Duodenal mucosa (tissue), 2 donors: Measurements from ENCODE around the gene PADI4.

ENCODE experiments used
- H3K27ac ChIP-seq: one replicate; pipeline ENCODE4 v1.7.0; 2013; ENCODE audit warnings: low read depth, low read length
- H3K27me3 ChIP-seq, 2 donors: one replicate each; pipeline ENCODE4 v1.7.0; 2013; ENCODE audit warnings: low read length in 2 of 2, control low read depth in 1 of 2; ENCODE audit not compliant: insufficient read depth in 2 of 2, control insufficient read depth in 1 of 2
- H3K36me3 ChIP-seq, 2 donors: one replicate each; pipeline ENCODE4 v1.7.0; 2013; ENCODE audit warnings: low read length in 2 of 2, control low read depth in 1 of 2; ENCODE audit not compliant: insufficient read depth in 2 of 2, control insufficient read depth in 1 of 2
- H3K4me1 ChIP-seq, 2 donors: one replicate each; pipeline ENCODE4 v1.7.0; 2013; ENCODE audit warnings: low read length in 2 of 2, control low read depth in 1 of 2; ENCODE audit not compliant: insufficient read depth in 2 of 2, control insufficient read depth in 1 of 2
- H3K4me3 ChIP-seq, 2 donors: one replicate each; pipeline ENCODE4 v1.7.0; 2013; ENCODE audit warnings: low read length in 2 of 2, low read depth in 1 of 2
- H3K9ac ChIP-seq, 2 donors: one replicate each; pipeline ENCODE4 v1.7.0; 2013; ENCODE audit warnings: low read length in 2 of 2, low read depth in 1 of 2
- H3K9me3 ChIP-seq, 2 donors: one replicate each; pipeline ENCODE4 v1.7.0; 2013; ENCODE audit warnings: low read length in 2 of 2, control low read depth in 1 of 2; ENCODE audit not compliant: control insufficient read depth in 1 of 2

The PADI4 gene

DNA sequence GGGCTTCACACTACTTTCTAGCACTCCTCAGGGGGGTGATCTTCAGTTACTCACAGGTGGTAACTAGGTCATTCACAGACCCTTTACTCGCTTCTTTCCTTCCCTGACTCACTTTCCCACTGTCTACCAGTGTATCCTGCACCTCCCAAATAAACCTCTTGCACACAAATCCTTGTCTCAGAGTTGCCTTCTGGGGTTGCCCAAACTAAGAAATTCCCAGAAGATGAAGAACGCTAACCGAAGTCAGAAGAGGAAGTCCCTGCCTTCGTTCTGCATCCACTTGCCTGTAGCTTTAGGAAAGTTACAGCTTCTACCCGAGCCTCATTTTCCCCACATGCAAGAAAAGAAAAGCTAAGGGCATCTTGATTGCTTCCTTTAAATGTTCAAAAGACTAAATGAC is 11.9 kb upstream of the PADI4 start:
- no peaks in the 10 kb centered on the region for H3K36me3 ChIP-seq
- H3K9ac ChIP-seq, result no peak overlapping the region
- H3K27me3 ChIP-seq, result peaks cover 3 to 9% of the 10 kb centered on the region in 2 donors
- peaks cover 0 to 2% of the 10 kb centered on the region in 2 donors for H3K9me3 ChIP-seq
- H3K4me1 ChIP-seq, result no peaks in the 10 kb centered on the region
- no peak overlapping the region for H3K4me3 ChIP-seq
- H3K27ac ChIP-seq, result no peak overlapping the region

DNA sequence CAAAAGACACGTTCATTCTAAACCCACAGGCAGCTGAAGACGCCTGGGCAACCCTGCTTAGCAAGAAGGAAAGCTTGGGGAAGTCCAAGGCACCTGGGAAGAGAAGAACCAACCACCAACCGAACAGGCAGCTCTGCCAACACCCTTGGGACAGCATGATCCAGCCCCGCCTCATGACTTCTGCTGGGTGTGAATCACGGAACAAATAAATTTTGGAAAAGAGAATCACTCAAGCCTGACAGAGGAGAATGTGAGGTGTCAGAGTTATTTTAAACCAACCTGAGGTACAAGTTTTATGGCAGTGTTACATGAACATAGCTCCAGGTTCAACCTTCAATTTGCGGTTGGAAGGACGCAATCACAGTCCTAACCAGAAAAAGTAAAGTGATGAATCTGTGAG is 10.0 kb upstream of the PADI4 start:
- Histone ChIP-seq H3K36me3 (no peaks in the 10 kb centered on the region), H3K27me3 (peaks cover 3 to 9% of the 10 kb centered on the region in 2 donors), H3K4me1 (no peaks in the 10 kb centered on the region), H3K4me3 (no peak overlapping the region), H3K9ac (no peak overlapping the region), H3K27ac (no peak overlapping the region), H3K9me3 (peaks cover 3 to 7% of the 10 kb centered on the region in 2 donors)

DNA sequence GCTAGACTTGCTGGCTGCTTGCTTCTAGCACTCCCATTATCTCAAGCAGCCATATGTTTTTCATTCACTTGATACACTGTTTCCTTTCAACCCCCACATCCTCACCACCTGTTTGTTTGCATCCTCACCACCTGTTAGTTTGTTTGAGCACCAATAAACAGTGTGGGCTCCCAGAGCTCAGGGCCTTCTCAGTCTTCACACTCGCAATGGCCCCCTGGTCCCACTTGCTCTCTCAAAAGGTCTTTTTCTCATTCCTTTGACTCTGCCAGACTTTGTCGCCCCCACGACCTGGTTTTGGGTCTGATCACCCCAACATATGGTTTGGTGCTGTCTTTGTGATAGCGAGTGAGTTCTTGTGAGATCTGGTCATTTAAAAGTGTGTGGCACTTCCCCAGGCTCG is 6.2 kb upstream of the PADI4 start:
- H3K4me1 ChIP-seq, result no peaks in the 10 kb centered on the region
- H3K27ac ChIP-seq, result no peak overlapping the region
- H3K9me3 ChIP-seq, result peaks cover 3 to 7% of the 10 kb centered on the region in 2 donors
- H3K4me3 ChIP-seq, result no peak overlapping the region
- H3K36me3 ChIP-seq, result no peaks in the 10 kb centered on the region
- H3K9ac ChIP-seq, result no peak overlapping the region
- H3K27me3 ChIP-seq, result no peaks in the 10 kb centered on the region

DNA sequence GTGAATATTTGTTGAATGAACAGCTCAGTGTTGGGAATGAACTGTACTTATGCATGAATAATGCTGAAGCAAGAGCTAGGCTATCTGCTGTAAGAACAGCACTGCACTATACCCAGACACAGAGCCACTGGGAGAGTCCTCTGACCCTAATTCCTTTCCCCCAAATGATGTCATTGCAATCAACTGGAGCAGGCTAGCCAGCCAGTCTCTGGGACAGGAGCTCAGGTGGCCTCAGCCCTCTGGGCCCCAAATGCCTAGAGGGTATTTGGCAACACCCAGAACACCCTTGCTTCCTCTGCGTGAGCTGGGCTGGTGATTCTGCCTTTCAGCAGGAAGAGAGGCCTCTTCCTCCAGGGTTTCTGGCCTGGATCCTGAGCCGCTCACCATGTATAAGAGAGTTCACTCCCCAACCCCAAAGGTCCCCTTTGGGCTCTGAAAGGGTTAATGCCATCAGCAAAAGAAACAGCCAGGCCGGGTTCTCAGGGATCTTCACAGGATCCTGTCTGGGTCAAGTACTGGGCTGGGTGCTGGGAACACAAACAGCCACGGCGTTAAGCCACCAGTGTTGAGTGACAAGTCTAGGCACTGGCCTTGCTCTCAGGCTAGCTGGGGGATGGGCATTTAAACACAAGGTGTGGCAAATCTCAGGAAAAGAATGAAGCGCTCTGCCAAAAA is 3.7 kb upstream of the PADI4 start:
- Histone ChIP-seq H3K4me3 (no peak overlapping the region), H3K9me3 (peaks cover 3 to 7% of the 10 kb centered on the region in 2 donors), H3K4me1 (no peaks in the 10 kb centered on the region), H3K27ac (no peak overlapping the region), H3K27me3 (peaks cover 0 to 5% of the 10 kb centered on the region in 2 donors), H3K36me3 (no peaks in the 10 kb centered on the region), H3K9ac (no peak overlapping the region)

DNA sequence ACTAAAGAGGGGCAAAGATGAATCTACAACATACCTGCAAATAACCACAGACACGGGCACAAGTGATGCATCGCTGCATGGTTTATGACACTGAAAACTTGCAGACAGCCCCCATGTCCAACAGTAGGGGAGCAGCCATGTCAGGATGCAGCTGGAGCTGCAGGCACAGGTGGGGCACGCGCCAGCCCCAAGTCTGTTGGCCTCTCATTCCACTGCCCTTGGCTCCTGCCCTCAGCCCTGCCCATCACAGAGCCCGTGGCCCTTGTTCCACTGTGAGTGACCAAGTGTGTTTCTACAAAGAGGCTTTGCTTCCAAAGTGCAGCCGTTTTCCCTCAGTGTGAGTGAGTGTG is 3.2 kb upstream of the PADI4 start:
- Histone ChIP-seq H3K4me1 (no peaks in the 10 kb centered on the region), H3K9ac (no peak overlapping the region), H3K4me3 (no peak overlapping the region), H3K36me3 (no peaks in the 10 kb centered on the region), H3K9me3 (peaks cover 3 to 7% of the 10 kb centered on the region in 2 donors), H3K27ac (no peak overlapping the region), H3K27me3 (peaks cover 4 to 6% of the 10 kb centered on the region in 2 donors)

DNA sequence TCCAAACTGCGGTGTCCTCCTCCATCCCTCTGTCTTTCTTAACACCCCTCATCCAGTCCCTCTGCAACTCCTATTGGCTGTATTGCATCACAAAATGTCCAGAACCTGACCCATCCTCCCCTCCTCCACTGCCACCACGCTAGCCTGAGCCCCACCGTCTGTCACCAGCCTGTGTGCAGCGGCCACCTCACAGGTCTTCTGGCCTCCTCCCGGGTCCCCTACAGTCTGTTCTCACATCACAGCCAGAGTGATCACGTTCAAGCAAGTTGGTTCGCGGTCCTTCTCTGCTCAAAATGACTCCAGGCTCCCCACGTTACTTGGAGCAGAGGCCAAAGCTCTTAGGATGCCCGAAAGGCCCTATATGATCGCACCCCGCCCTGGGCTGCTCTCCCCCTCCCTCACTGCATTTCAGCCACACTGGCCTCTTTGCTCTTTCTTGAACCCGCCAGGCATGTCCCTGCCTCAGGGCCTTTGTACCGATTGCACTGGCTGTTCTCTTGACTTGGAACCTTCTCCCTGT is 2.4 kb upstream of the PADI4 start:
- Histone ChIP-seq H3K9ac (no peak overlapping the region), H3K4me1 (no peaks in the 10 kb centered on the region), H3K36me3 (no peaks in the 10 kb centered on the region), H3K27me3 (peaks cover 5 to 14% of the 10 kb centered on the region in 2 donors), H3K4me3 (no peak overlapping the region), H3K9me3 (peaks cover 3 to 7% of the 10 kb centered on the region in 2 donors), H3K27ac (no peak overlapping the region)

DNA sequence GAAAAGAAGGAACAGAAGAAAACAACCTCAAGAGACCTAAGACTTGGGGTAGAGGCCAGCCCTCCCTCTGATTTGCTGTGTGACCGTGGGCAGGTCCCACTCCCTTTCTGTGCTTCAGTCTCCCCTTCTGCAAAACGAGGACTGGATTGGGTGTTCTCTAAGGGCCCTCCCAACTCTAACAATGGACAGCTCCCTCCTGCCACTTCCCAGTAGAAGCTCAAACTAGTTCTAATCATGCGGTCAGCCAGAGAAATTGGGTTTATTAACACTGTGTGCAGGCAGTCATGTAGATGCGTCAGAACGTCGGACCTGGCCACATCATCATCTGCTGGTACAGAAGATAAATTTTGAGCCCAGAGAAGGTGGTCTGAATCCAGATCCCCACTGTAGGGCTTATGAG is 1.6 kb upstream of the PADI4 start:
- Histone ChIP-seq H3K4me3 (no peak overlapping the region), H3K36me3 (no peaks in the 10 kb centered on the region), H3K4me1 (no peaks in the 10 kb centered on the region), H3K27me3 (peaks cover 5 to 14% of the 10 kb centered on the region in 2 donors), H3K9ac (no peak overlapping the region), H3K27ac (no peak overlapping the region), H3K9me3 (peaks cover 0 to 7% of the 10 kb centered on the region in 2 donors)

DNA sequence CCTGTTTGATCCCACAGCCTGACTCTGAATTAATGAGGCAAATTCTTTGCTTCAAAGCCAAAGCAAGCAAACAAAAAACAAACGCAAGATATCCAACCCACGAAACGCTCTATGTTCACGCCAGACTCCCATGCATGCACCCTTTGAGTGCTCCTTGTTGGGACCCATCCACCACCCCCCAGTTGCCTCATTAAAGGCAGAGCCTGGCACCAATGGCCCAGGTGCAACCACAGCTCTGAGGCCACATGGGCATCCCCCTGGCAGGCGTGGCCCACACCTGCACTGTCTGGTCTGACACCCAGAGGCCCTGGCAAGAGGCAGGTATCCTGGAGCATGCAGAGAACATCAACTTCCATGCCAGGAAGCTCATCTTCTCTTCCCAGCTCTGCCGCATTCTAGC is 1.1 kb upstream of the PADI4 start:
- H3K27me3 ChIP-seq, result peaks cover 5 to 14% of the 10 kb centered on the region in 2 donors
- no peak overlapping the region for H3K9ac ChIP-seq
- no peaks in the 10 kb centered on the region for H3K4me1 ChIP-seq

DNA sequence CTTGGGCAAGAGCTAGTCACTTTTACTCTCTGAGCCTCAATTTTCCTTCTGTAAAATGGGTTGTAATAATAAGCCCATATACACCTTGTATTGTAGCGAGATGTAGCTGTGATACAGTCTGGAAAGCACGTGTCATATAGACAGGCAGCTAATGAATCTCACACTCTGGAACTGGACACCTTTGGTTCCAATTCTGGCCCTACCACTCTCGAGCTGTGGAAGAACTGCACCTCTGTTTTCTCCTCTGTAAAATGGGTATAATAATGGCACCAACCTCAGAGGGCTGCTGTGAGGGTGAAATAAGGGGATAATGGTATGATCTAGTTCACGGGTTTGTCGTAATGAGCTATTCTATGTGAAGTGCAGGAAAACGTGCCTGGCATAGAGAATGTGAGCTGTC is 668 bp upstream of the PADI4 start:
- Histone ChIP-seq H3K4me1 (no peaks in the 10 kb centered on the region), H3K9me3 (no peaks in the 10 kb centered on the region), H3K4me3 (no peak overlapping the region), H3K27ac (no peak overlapping the region), H3K36me3 (no peaks in the 10 kb centered on the region), H3K9ac (no peak overlapping the region), H3K27me3 (peaks cover 5 to 14% of the 10 kb centered on the region in 2 donors)

More for the DNA sequence above, 1.1 kb upstream of the PADI4 start:
- H3K4me3 ChIP-seq, result no peak overlapping the region
- no peak overlapping the region for H3K27ac ChIP-seq
- H3K36me3 ChIP-seq, result no peaks in the 10 kb centered on the region
- peaks cover 0 to 3% of the 10 kb centered on the region in 2 donors for H3K9me3 ChIP-seq

DNA sequence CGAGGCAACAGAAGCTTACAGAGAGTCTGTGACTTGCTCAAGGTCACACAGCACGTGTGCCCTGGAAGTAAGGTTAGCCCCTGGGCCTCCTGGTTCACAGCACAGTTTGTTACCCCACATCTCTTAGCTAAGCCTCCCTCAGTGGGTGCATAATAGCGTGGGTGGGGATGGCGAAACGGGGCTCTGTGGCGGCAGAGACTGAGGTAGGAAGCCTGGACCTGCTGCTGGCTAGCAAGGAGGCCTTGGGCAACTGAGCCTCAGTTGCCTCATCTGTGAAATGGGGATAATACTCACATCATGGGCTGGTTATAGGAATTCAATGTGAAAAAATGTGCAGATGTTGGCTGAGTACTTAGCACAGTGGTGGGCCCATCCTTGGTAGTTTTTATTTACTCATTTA is 596 bp downstream of the PADI4 start:
- H3K4me3 ChIP-seq, result no peak overlapping the region
- peaks cover 6 to 14% of the 10 kb centered on the region in 2 donors for H3K27me3 ChIP-seq
- no peak overlapping the region for H3K9ac ChIP-seq
- H3K4me1 ChIP-seq, result no peaks in the 10 kb centered on the region
- no peak overlapping the region for H3K27ac ChIP-seq
- no peaks in the 10 kb centered on the region for H3K9me3 ChIP-seq
- H3K36me3 ChIP-seq, result no peaks in the 10 kb centered on the region
